ENCODE results near the gene GPATCH2L. TPM values are rescaled to one million over a fixed set of nuclear protein-coding genes. Genes with fewer than 3 reads are reported as not detected.

GPATCH2L gene
- total RNA-seq, 1 experiment from 2014 or later: 76.7 TPM

- no peak overlapping the region for H2BK120ac ChIP-seq (ENCODE audit: low read depth, low read length, poor library complexity, severe bottlenecking)
- no peak for DNase-seq
- H3K36me3 Mint-ChIP-seq (ENCODE audit: insufficient read depth in 1 of 3, low read depth in 3 of 3): peaks cover 31 to 52% (median 42%) of the 10 kb centered on the region in 3 experiments; a peak in 6 of 7 replicates
- H4K5ac ChIP-seq (ENCODE audit: insufficient read length, low read depth, low read length): no peak overlapping the region
- no peak overlapping the region for H3K14ac ChIP-seq (ENCODE audit: insufficient read depth, low read length)
- H4K91ac ChIP-seq (ENCODE audit: insufficient read length, low read depth, low read length): no peak overlapping the region
- no peak overlapping the region for H3T11ph ChIP-seq (ENCODE audit: low read length)
- H4K8ac ChIP-seq (replicated peaks; ENCODE audit: insufficient read length, low read depth, low read length): no peak overlapping the region
- no peak overlapping the region for H2AFZ ChIP-seq (ENCODE audit: low read length)
- no peak overlapping the region; a peak in 1 of 7 replicates for H3K27ac Mint-ChIP-seq
- H3K27me3 Mint-ChIP-seq (ENCODE audit: low read depth): no peaks in the 10 kb centered on the region
- no peaks in the 10 kb centered on the region for H3K23me2 ChIP-seq (ENCODE audit: insufficient read length, low read depth, low read length, poor library complexity, severe bottlenecking)
- H3K4me2 ChIP-seq (ENCODE audit: insufficient read depth, insufficient read length, low read length): no peak overlapping the region
- H3K27me3 ChIP-seq (ENCODE audit: insufficient read depth, low read length): no peaks in the 10 kb centered on the region
- WGBS (ENCODE audit: extremely low coverage, insufficient read length, low lambda C conversion rate): no CpG with 5 or more reads among the region's 8 CpGs
- H3K79me1 ChIP-seq (ENCODE audit: insufficient read depth, low read depth, low read length, poor library complexity, severe bottlenecking): peaks cover 17% of the 10 kb centered on the region
- no peaks in the 10 kb centered on the region for H3K9me3 Mint-ChIP-seq
- no peak overlapping the region for H3K9ac ChIP-seq (ENCODE audit: extremely low read depth, insufficient read length, low read length)
- no peak overlapping the region for H2BK15ac ChIP-seq (ENCODE audit: low read depth, low read length)
- TF ChIP-seq, protein P1, sequence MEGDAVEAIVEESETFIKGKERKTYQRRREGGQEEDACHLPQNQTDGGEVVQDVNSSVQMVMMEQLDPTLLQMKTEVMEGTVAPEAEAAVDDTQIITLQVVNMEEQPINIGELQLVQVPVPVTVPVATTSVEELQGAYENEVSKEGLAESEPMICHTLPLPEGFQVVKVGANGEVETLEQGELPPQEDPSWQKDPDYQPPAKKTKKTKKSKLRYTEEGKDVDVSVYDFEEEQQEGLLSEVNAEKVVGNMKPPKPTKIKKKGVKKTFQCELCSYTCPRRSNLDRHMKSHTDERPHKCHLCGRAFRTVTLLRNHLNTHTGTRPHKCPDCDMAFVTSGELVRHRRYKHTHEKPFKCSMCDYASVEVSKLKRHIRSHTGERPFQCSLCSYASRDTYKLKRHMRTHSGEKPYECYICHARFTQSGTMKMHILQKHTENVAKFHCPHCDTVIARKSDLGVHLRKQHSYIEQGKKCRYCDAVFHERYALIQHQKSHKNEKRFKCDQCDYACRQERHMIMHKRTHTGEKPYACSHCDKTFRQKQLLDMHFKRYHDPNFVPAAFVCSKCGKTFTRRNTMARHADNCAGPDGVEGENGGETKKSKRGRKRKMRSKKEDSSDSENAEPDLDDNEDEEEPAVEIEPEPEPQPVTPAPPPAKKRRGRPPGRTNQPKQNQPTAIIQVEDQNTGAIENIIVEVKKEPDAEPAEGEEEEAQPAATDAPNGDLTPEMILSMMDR (conservative IDR thresholded peaks at IDR 0.05): no peak
- H3K4ac ChIP-seq (ENCODE audit: low read depth, low read length): no peak overlapping the region
- no peak overlapping the region for H3K27ac ChIP-seq (ENCODE audit: insufficient read length, low read depth, low read length)
- no peak overlapping the region for H3K56ac ChIP-seq (ENCODE audit: insufficient read length, low read depth, low read length)
- no peak overlapping the region for H3K18ac ChIP-seq (ENCODE audit: insufficient read length, low read depth, low read length)
- no peaks in the 10 kb centered on the region for H3K4me1 ChIP-seq (ENCODE audit: insufficient read depth, low read length)
- H3K23ac ChIP-seq (ENCODE audit: insufficient read length, low read depth, low read length): no peak overlapping the region
- no peaks in the 10 kb centered on the region for H4K20me1 ChIP-seq (ENCODE audit: control insufficient read depth, insufficient read depth, insufficient read length)
- no peak overlapping the region for H2BK20ac ChIP-seq (ENCODE audit: low read depth, low read length, poor library complexity, severe bottlenecking)
- H2BK12ac ChIP-seq (ENCODE audit: insufficient read length, low read depth, low read length): no peak overlapping the region
- no peak overlapping the region for H2AK5ac ChIP-seq (ENCODE audit: insufficient read length, low read length)
- peaks cover 14% of the 10 kb centered on the region; the same call in 1 of the 2 replicates for H3K79me2 ChIP-seq (ENCODE audit: insufficient read depth, low read length)
- no peak overlapping the region for H3K4me3 Mint-ChIP-seq
- no peak overlapping the region for H2BK5ac ChIP-seq (ENCODE audit: insufficient read length, low read length)
- no peaks in the 10 kb centered on the region for H3K9me3 ChIP-seq (ENCODE audit: control insufficient read depth, low read depth, low read length)
- H3K4me1 Mint-ChIP-seq: no peaks in the 10 kb centered on the region
Observed at GRCh38 chr14:76163668-76164363, 12.1 kb downstream of the GPATCH2L start.

Measured in H9 (cell line).